AG04450 (cell line): ENCODE measurements around the gene GMDS. TPM values are rescaled to one million over a fixed set of nuclear protein-coding genes. Genes with fewer than 3 reads are reported as not detected.

Source experiments
- CTCF ChIA-PET: fragments of 300-600, 350-600 bp; formaldehyde crosslinking; extraction: SDS; loops from one replicate; lab custom pipeline; 2022; ENCODE audit warnings: antibody characterized with exemption, inconsistent platforms; lab: Charles Lee
- POLR2A ChIA-PET: fragments of 350-600 bp; formaldehyde crosslinking; extraction: SDS; loops from one replicate; lab custom pipeline; 2021; ENCODE audit warnings: antibody characterized with exemption, inconsistent platforms; lab: Yijun Ruan, JAX
- DNase-seq: peaks from one replicate; pipeline ENCODE4 v3.0.0-alpha.2; 2011; ENCODE audit warnings: low read depth, low spot score
- H3K27ac ChIP-seq: one replicate; pipeline ENCODE4 v1.5.1; 2012; ENCODE audit warnings: low read depth, low read length, control low read depth
- H3K27me3 ChIP-seq: one replicate; pipeline ENCODE4 v1.6.0; 2012; ENCODE audit warnings: low read length; ENCODE audit not compliant: control insufficient read depth, insufficient read depth
- H3K4me3 ChIP-seq: 2 replicates; pipeline ENCODE4 v1.5.1; 2011; ENCODE audit warnings: mild to moderate bottlenecking, low read depth, low read length, control low read depth
- H3K9me3 ChIP-seq: 2 replicates; pipeline ENCODE4 v1.5.1; 2012; ENCODE audit warnings: low read length; ENCODE audit not compliant: control insufficient read depth, insufficient read depth
- CTCF ChIP-seq: IDR thresholded peaks from 2 replicates; pipeline ENCODE4 v1.5.1; 2011; ENCODE audit warnings: low read depth, low read length, control low read depth, inconsistent platforms
- polyA plus RNA-seq: library from polyadenylated mRNA; depleted of rRNA; stranded (reverse); fragments of >200 nt; gene quantifications from 2 replicates; pipeline ENCODE4 v1.2.3, GENCODE V29; 2011

Gene GMDS
- polyA plus RNA-seq, 1 experiment: 26.4 TPM

DNA sequence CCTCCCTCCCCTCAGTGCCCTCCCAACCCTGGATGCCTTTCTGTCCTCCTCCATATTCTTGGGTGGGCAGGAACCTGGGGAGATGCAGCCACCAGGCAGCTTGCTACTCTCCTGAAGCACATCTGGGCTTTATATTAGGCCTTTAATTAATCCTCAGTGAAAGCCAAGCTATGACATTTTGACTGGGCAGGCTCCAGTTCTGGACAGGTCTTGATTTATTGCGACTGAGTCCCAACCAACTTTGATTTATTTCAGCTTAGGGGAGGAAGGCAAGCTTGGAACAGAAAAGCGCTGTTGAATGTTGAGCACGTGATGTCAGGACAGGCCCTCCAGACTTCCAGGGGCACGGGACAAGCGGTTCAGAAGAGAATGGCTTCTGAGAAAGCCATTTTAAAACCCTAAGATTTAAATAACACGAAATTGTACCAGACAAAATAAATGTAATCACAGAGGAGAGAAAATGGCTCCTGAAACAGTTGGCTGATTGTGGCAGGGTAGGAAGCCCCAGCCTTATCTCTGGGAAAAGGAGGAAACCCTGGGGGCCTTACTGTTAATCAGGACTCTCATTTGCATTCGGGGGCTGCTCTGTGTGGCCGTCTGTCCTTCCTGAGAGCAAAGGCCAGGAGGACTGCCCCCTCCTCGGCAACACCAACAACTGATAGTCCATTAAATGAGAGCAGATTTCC lies 341.5 kb downstream of the GMDS start:
- Histone ChIP-seq H3K27ac (no peak overlapping the region), H3K9me3 (no peaks in the 10 kb centered on the region), H3K4me3 (no peak overlapping the region), H3K27me3 (no peaks in the 10 kb centered on the region)
- TF ChIP-seq CTCF: no peak
- ChIA-PET CTCF (interaction anchor here (0.6 kb wide), 1 partner anchor 544 kb away, joined by 4 read pairs; no protein-coding TSS in a partner anchor), POLR2A (no interaction called here)
- DNase-seq: no peak

DNA sequence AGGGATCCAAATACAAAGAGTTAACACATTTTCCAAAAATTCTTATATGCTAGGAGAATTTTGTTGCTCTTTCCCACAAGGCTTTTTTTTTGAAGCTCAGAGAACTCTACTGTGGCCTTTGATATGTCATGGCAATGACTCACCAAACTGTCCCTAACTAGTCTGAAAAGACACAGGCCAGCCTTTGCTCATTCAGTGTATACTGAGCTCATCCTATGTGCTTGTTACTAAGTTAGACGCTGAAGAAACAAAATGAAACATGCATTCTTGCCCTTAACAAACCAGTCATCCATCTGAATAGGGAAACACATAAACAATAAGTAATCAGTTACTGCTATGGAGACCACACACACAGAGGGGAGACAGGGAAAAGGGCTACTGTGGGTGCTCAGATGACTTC lies 343.8 kb downstream of the GMDS start:
- ChIA-PET POLR2A (interaction anchor here (0.6 kb wide), 1 partner anchor 178 kb away, joined by 4 read pairs; no protein-coding TSS in a partner anchor), CTCF (interaction anchor here (1.0 to 1.5 kb wide), 2 partner anchors 8 to 203 kb away, joined by 3 to 4 read pairs; no protein-coding TSS in a partner anchor)
- peak; percentile 10 for DNase-seq
- Histone ChIP-seq H3K4me3 (no peak overlapping the region), H3K27me3 (no peaks in the 10 kb centered on the region), H3K9me3 (no peaks in the 10 kb centered on the region), H3K27ac (no peak overlapping the region)
- no peak for TF ChIP-seq CTCF

DNA sequence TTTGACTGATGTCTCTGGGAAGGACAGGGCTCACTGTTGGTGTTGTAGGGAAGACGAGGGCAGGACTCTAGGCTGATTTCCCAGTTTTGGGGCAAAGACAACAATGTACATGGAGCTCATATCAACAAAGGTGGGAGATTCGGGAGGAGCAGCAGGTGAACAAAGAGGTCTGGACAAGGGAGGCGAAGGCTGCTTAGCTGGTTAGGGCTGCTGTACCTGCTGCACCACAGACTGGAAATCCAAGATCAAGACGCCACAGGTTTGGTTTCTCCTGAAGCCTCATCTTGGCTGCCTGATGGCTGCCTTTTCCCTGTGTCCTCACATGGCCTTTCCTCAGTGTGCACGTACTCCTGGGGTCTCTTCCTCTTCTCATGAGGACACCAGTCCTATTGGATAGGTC lies 348.5 kb downstream of the GMDS start:
- H3K9me3 ChIP-seq: no peaks in the 10 kb centered on the region
- H3K4me3 ChIP-seq: no peak overlapping the region
- TF ChIP-seq CTCF: no peak
- no peaks in the 10 kb centered on the region for H3K27me3 ChIP-seq
- DNase-seq: no peak
- POLR2A ChIA-PET: no interaction called here
- CTCF ChIA-PET: no interaction called here
- H3K27ac ChIP-seq: no peak overlapping the region

- H3K9me3 ChIP-seq: no peaks in the 10 kb centered on the region
- DNase-seq: no peak
Observed at GRCh38 chr6:1895721-1896120, 349.7 kb downstream of the GMDS start.

More at GRCh38 chr6:1895721-1896120, 349.7 kb downstream of the GMDS start:
- Histone ChIP-seq H3K27ac (no peak overlapping the region), H3K27me3 (no peaks in the 10 kb centered on the region), H3K4me3 (no peak overlapping the region)
- CTCF ChIA-PET: interaction anchor here (0.6 to 1.8 kb wide), 2 partner anchors 203 to 209 kb away, joined by 3 to 6 read pairs; no protein-coding TSS in a partner anchor
- POLR2A ChIA-PET: no interaction called here
- no peak for TF ChIP-seq CTCF
